HG02973 (cell line): ENCODE data around the gene NCDN.

Source experiments
- ATAC-seq: cut with Tn5 transposase; IDR thresholded peaks from one replicate; pipeline ENCODE4 v1.9.1; 2021; ENCODE audit warnings: moderate library complexity; ENCODE audit not compliant: unreplicated experiment

Gene NCDN

GRCh38 chr1:35557611-35558373 lies at the start of gene NCDN:
NCDN (plus strand) TSS chr1:35557799; CDS start chr1:35558191, 392 bp downstream.
- ATAC-seq = peak; percentile 72

GRCh38 chr1:35507947-35508346 lies 49.7 kb upstream of the NCDN start:
- no peak for ATAC-seq

- no peak for ATAC-seq
Measured at GRCh38 chr1:35509558-35509957, 48.0 kb upstream of the NCDN start.

GRCh38 chr1:35511305-35511704 lies 46.3 kb upstream of the NCDN start:
- no peak for ATAC-seq

- ATAC-seq = no peak
Measured at GRCh38 chr1:35518183-35518582, 39.4 kb upstream of the NCDN start.

GRCh38 chr1:35519432-35519831 lies 38.2 kb upstream of the NCDN start:
- ATAC-seq = no peak

GRCh38 chr1:35524106-35524505 lies 33.5 kb upstream of the NCDN start:
- ATAC-seq = no peak

- ATAC-seq = no peak
Measured at GRCh38 chr1:35530168-35530567, 27.4 kb upstream of the NCDN start.

GRCh38 chr1:35530946-35531345 lies 26.7 kb upstream of the NCDN start:
- no peak for ATAC-seq

GRCh38 chr1:35531368-35531767 lies 26.2 kb upstream of the NCDN start:
- ATAC-seq = no peak

- no peak for ATAC-seq
Measured at GRCh38 chr1:35532497-35533223, 24.9 kb upstream of the NCDN start.

GRCh38 chr1:35533586-35533985 lies 24.0 kb upstream of the NCDN start:
- ATAC-seq = no peak

- ATAC-seq = no peak
Measured at GRCh38 chr1:35535243-35535642, 22.4 kb upstream of the NCDN start.

GRCh38 chr1:35536556-35537162 lies 20.9 kb upstream of the NCDN start:
- ATAC-seq = no peak

- no peak for ATAC-seq
Measured at GRCh38 chr1:35537806-35538205, 19.8 kb upstream of the NCDN start.

GRCh38 chr1:35539073-35539823 lies 18.4 kb upstream of the NCDN start:
- no peak for ATAC-seq

GRCh38 chr1:35539824-35540261 lies 17.8 kb upstream of the NCDN start:
- peak; percentile 44 for ATAC-seq

- ATAC-seq = no peak
Measured at GRCh38 chr1:35544976-35545375, 12.6 kb upstream of the NCDN start.

- ATAC-seq = no peak
Measured at GRCh38 chr1:35546614-35547013, 11.0 kb upstream of the NCDN start.

- ATAC-seq = no peak
Measured at GRCh38 chr1:35553851-35554250, 3.7 kb upstream of the NCDN start.
